GM12875 (cell line): ENCODE data around the gene IP6K2.
"Not testable (repeated sequence)": the region's sequence is repeated elsewhere in the genome, so short reads cannot be mapped to it uniquely, and the experiment has no call there.

Source experiments
- H3K4me3 ChIP-seq: one replicate; pipeline ENCODE4 v1.5.1; 2011; ENCODE audit warnings: low read depth, low read length, control low read depth
- CTCF ChIP-seq: IDR thresholded peaks from 2 replicates; pipeline ENCODE4 v1.5.1; 2011; ENCODE audit warnings: low read depth, mild to moderate bottlenecking, control low read depth, inconsistent platforms, low read length, moderate library complexity, borderline replicate concordance; ENCODE audit not compliant: insufficient read depth

The IP6K2 gene

GRCh38 chr3:48748754-48749153 lies 31.7 kb upstream of the IP6K2 start:
- TF ChIP-seq CTCF, result no peak
- no peak overlapping the region for H3K4me3 ChIP-seq

GRCh38 chr3:48747706-48748105 lies 30.7 kb upstream of the IP6K2 start:
- H3K4me3 ChIP-seq, result no peak overlapping the region
- no peak for TF ChIP-seq CTCF

- no peak overlapping the region for H3K4me3 ChIP-seq
- TF ChIP-seq CTCF, result no peak
Measured at GRCh38 chr3:48747015-48747615, 30.1 kb upstream of the IP6K2 start.

- H3K4me3 ChIP-seq, result no peak overlapping the region
- TF ChIP-seq CTCF, result no peak
Measured at GRCh38 chr3:48743773-48744172, 26.8 kb upstream of the IP6K2 start.

- not testable (repeated sequence) for H3K4me3 ChIP-seq
Measured at GRCh38 chr3:48741226-48741625, 24.2 kb upstream of the IP6K2 start.

- peak; percentile 94 for TF ChIP-seq CTCF
- H3K4me3 ChIP-seq, result no peak overlapping the region
Measured at GRCh38 chr3:48739955-48740823, 23.2 kb upstream of the IP6K2 start.

GRCh38 chr3:48739617-48739954 lies 22.6 kb upstream of the IP6K2 start:
- H3K4me3 ChIP-seq, result no peak overlapping the region
- TF ChIP-seq CTCF, result no peak
